ENCODE results near the gene PREX1.

PREX1 gene

GRCh38 chr20:48667889-48668413, 159.8 kb downstream of the PREX1 start:
- DNase-seq: peak in 3 of 56 donors; percentile 50 to 54 (median 51)

GRCh38 chr20:48667481-48667880, 160.3 kb downstream of the PREX1 start:
- DNase-seq: no peak

GRCh38 chr20:48665785-48666184, 162.0 kb downstream of the PREX1 start:
- no peak for DNase-seq

GRCh38 chr20:48662711-48663110, 165.1 kb downstream of the PREX1 start:
- DNase-seq: no peak

GRCh38 chr20:48661575-48662455, 166.0 kb downstream of the PREX1 start:
- DNase-seq: no peak

- no peak for DNase-seq
Measured at GRCh38 chr20:48660788-48661187, 167.0 kb downstream of the PREX1 start.

- peak in 1 of 56 donors; percentile 15 for DNase-seq
Measured at GRCh38 chr20:48659858-48660257, 167.9 kb downstream of the PREX1 start.

GRCh38 chr20:48658505-48658904, 169.3 kb downstream of the PREX1 start:
- DNase-seq: no peak

GRCh38 chr20:48658198-48658476, 169.7 kb downstream of the PREX1 start:
- DNase-seq: no peak

GRCh38 chr20:48657426-48658197, 170.2 kb downstream of the PREX1 start:
- DNase-seq: peak in 54 of 56 donors; percentile 19 to 91 (median 60)

GRCh38 chr20:48656661-48657211, 171.1 kb downstream of the PREX1 start:
- DNase-seq: peak in 55 of 56 donors; percentile 57 to 98 (median 89)

- DNase-seq: no peak
Measured at GRCh38 chr20:48656137-48656536, 171.7 kb downstream of the PREX1 start.

- DNase-seq: peak in 7 of 56 donors; percentile 7 to 33 (median 25)
Measured at GRCh38 chr20:48653706-48654051, 174.1 kb downstream of the PREX1 start.

- DNase-seq: no peak
Measured at GRCh38 chr20:48652961-48653705, 174.7 kb downstream of the PREX1 start.

- no peak for DNase-seq
Measured at GRCh38 chr20:48651960-48652359, 175.8 kb downstream of the PREX1 start.

GRCh38 chr20:48651271-48651670, 176.5 kb downstream of the PREX1 start:
- no peak for DNase-seq

GRCh38 chr20:48649868-48650267, 177.9 kb downstream of the PREX1 start:
- DNase-seq: no peak

GRCh38 chr20:48649104-48649626, 178.6 kb downstream of the PREX1 start:
- DNase-seq: no peak

- DNase-seq: no peak
Measured at GRCh38 chr20:48648482-48649051, 179.2 kb downstream of the PREX1 start.

GRCh38 chr20:48647858-48648257, 179.9 kb downstream of the PREX1 start:
- DNase-seq: no peak

GRCh38 chr20:48645666-48646065, 182.1 kb downstream of the PREX1 start:
- DNase-seq: no peak
